Measurements from ENCODE around the gene PHGDH.
A peak's percentile ranks its signal among the peaks of the same experiment; 100 is the strongest.

Gene PHGDH

DNA sequence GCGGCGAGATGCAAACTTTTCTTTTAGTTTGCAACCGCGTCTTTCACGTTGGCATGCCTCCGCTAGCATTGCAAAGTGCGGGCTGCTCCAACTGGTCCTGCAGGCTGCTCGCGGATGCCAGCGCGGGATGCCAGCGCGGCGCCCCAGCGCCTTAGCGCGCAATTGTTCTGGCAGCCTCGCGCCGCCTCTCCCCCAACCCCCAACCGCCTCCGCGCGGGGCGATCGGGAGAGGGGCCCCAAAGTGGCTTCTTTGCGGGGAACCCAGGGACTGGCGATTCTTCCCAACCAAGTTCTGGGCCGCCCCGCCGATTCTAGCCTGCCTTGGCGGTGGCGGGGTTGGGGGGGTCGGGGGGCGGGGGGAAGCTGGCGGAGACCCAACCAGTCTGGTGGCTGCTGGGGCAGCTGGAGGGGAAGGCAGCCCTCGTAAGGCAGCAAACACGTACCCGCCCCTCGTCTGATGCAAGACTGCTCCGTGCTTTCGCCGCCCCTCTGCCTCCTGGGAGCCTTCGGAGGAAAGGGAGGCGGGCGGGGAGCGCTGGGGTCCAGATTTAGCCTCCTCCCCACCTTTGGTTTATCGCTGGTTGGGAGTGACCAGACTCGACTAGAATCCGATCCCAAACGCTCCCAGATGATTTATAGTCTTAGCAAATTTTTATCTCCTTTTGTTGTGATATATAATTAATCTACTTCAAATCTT lies 756 bp downstream of the PHGDH start:
- H3K9me3 ChIP-seq (ENCODE audit: control insufficient read depth, insufficient read depth, low read length): no peaks in the 10 kb centered on the region; the same call in 1 of the 2 replicates
- H3K4me1 ChIP-seq (ENCODE audit: insufficient read depth, low read length): peaks cover 20% of the 10 kb centered on the region
- H3K36me3 ChIP-seq (ENCODE audit: insufficient read depth, low read length): no peaks in the 10 kb centered on the region
- H3K9ac ChIP-seq (ENCODE audit: low read depth, low read length): peak overlapping the region; percentile 100

DNA sequence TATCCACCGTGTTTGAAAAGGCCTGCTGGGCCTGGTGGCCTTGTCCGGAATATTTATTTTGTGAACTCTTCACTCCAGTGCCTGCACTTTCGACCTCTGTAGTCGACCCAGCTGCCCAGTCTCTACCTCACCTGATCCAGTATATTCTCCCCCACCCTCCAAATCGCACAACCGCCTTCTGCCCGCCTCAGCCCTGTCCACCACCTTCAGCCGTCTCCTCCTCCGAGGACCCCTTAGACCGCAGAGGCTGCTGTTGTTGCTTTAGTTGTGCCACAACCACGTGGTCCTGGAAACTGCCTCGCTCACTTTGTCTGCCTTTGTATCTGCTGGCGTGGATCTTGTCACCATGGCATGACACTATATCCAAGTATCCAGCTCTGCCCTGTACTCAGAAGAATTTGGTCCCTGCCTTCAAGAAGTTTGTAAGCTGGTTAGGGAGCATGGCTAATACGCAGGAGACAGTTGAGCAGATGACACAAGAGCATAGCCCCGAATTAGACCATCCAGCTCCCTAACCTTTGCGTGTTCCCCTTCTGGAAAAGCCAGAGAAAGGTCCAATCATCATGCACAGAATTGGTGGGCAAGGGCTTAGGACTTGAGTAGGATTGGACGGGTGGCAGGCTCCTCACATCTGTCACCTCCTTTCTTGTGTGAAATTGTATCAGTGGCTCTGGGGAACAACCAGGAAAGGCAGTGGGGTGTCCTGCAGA lies 1.5 kb downstream of the PHGDH start:
- peaks cover 20% of the 10 kb centered on the region for H3K4me1 ChIP-seq (ENCODE audit: insufficient read depth, low read length)
- H3K36me3 ChIP-seq (ENCODE audit: insufficient read depth, low read length): no peaks in the 10 kb centered on the region

DNA sequence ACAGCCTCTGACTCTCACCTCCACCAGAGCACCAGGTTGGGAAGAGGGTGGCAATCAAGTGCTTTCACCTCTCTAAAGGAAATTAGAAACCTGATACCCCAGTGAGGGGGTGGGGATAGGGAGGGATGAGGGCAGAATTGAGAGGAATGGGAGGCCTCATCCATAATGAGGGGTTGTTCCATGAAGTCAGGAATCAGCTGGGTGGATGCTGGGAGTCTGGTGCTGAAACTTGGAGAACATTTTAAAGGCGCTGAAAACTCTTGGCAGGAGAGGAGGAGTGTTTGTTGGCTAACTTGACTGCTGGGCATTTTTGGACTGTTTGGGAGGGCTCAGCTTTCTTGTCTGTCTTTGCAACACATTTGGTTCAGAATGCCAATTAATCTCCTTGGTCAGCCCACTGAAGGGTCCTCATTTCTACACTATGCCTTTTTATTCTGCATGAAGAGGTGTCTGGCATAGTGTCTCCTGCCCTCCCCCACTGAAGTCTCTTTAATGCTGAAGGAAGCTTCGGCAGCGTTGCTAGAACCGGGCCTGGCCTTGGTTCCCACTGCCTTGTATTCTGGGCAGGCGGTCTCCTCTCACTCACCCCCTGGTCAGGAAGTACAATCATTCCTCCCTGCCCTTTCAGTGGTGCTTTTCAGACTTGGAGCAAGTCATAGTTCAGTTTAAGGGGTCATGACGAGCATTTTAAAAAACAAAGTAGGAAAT lies 2.2 kb downstream of the PHGDH start:
- H3K9me3 ChIP-seq (ENCODE audit: control insufficient read depth, insufficient read depth, low read length): no peaks in the 10 kb centered on the region; the same call in 1 of the 2 replicates
- peak overlapping the region; percentile 87 for H3K9ac ChIP-seq (ENCODE audit: low read depth, low read length)
- H3K36me3 ChIP-seq (ENCODE audit: insufficient read depth, low read length): no peaks in the 10 kb centered on the region
- H3K4me1 ChIP-seq (ENCODE audit: insufficient read depth, low read length): peaks cover 20% of the 10 kb centered on the region

More for the DNA sequence above, 1.5 kb downstream of the PHGDH start:
- H3K9me3 ChIP-seq (ENCODE audit: control insufficient read depth, insufficient read depth, low read length): no peaks in the 10 kb centered on the region; the same call in 1 of the 2 replicates
- peak overlapping the region; percentile 87 for H3K9ac ChIP-seq (ENCODE audit: low read depth, low read length)

DNA sequence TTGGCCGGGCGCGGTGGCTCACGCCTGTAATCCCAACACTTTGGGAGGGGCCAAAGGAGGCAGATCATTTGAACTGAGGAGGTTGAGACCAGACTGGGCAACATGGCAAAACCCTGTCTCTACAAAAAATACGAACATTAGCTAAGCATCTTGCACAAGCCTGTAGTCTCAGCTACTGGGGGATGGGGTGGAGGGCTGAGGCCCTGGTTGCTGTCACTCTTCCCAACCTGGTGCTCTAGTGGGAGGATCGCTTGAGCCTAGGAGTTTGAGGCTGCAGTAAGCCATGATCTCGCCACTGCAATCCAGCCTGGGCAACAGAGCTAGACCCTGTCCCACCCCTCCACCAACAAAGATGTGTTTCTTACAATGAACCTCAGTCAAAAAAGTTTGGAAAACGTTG lies 2.8 kb downstream of the PHGDH start:
- Histone ChIP-seq H3K36me3 (ENCODE audit: insufficient read depth, low read length) (no peaks in the 10 kb centered on the region; the same call in 1 of the 2 replicates), H3K9me3 (ENCODE audit: control insufficient read depth, insufficient read depth, low read length) (no peaks in the 10 kb centered on the region; the same call in 1 of the 2 replicates), H3K4me1 (ENCODE audit: insufficient read depth, low read length) (peaks cover 20% of the 10 kb centered on the region), H3K9ac (ENCODE audit: low read depth, low read length) (peak overlapping the region; percentile 87; the same call in 1 of the 2 replicates)

DNA sequence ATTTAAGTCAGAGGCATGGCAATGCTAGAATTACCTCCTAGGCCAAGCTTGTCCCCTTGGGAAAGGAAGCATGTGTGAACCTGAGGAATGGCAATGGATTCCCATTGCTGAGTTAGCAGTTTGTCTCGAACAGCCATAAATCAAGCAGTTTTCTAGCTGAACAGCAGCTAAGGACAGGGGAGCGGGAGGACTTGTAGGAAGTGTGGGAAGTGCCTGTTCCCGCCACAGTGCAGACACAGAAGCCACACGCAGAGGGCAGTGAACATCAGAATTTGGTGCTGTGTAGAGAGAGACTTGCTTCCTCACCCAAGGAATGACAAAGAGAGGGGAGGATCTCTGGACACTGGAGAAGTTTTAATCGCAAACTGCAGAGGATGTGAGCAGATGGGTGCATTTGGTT lies 3.8 kb downstream of the PHGDH start:
- H3K4me1 ChIP-seq (ENCODE audit: insufficient read depth, low read length): peaks cover 20% of the 10 kb centered on the region
- H3K9ac ChIP-seq (ENCODE audit: low read depth, low read length): no peak overlapping the region
- H3K36me3 ChIP-seq (ENCODE audit: insufficient read depth, low read length): peaks cover 4% of the 10 kb centered on the region
- no peaks in the 10 kb centered on the region; the same call in 1 of the 2 replicates for H3K9me3 ChIP-seq (ENCODE audit: control insufficient read depth, insufficient read depth, low read length)

DNA sequence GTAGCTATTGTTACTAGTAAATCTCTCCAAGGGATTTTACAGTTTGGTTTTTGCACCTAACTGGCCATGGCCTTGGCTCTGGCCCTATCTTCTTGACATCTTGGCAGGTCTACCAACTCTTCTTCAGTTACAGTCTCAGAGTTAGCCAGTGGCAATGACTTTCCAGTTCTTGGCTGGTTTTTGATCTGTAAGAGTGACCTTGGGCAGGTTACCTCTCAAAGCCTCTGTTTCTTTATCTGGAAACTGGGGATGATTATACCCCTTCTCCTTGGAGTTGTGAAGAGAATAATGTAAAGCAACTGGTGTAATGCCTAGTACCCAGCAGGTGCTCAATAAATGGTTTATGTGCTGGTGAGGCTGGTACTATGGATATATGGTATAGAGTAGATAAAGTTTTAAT lies 6.7 kb downstream of the PHGDH start:
- Histone ChIP-seq H3K36me3 (ENCODE audit: insufficient read depth, low read length) (peaks cover 23% of the 10 kb centered on the region), H3K9me3 (ENCODE audit: control insufficient read depth, insufficient read depth, low read length) (no peaks in the 10 kb centered on the region), H3K4me1 (ENCODE audit: insufficient read depth, low read length) (peaks cover 20% of the 10 kb centered on the region), H3K9ac (ENCODE audit: low read depth, low read length) (no peak overlapping the region)

DNA sequence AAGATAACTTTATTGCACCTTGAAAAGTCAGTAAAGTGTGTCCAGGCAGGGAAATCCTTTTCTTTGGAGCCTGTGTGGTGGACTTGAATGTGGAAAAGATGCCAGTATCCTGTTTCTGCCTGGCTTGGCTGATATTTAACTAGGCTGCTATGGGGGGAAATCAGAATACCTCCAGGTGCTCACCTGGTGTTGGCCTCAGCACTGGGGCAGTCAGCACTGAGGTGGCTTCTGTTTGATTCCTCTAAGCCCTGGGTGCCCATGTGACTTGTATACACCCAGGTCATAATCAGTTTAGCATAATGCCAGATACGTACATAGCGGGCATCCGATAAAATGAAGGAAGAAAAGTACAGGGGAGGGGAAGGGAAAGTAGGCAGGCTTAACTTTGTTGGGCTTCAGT lies 7.2 kb downstream of the PHGDH start:
- H3K9ac ChIP-seq (ENCODE audit: low read depth, low read length): no peak overlapping the region
- peaks cover 28% of the 10 kb centered on the region for H3K36me3 ChIP-seq (ENCODE audit: insufficient read depth, low read length)
- H3K9me3 ChIP-seq (ENCODE audit: control insufficient read depth, insufficient read depth, low read length): no peaks in the 10 kb centered on the region
- H3K4me1 ChIP-seq (ENCODE audit: insufficient read depth, low read length): peaks cover 18% of the 10 kb centered on the region

DNA sequence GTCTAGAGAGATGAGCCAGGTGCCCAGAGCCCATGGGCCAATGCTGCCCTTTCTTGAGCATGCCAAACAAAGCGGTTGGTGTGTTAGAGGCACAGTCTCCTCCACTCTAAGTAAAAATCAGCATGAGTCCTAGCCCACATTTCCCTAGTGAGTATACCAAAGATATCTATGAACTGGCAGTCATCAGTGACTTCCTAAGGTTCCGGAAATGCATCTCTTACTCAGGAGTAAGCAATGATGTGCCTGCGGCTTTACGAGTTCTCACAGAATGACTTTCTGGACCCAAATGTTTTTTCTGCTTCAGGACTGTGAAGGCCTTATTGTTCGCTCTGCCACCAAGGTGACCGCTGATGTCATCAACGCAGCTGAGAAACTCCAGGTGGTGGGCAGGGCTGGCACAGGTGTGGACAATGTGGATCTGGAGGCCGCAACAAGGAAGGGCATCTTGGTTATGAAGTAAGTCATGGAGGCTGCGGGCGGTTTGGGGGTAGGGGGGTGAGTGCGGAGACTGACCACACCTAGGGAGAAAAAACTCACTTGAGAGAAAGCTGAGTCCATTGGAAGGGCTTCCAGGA lies 9.2 kb downstream of the PHGDH start:
- Histone ChIP-seq H3K4me1 (ENCODE audit: insufficient read depth, low read length) (no peaks in the 10 kb centered on the region), H3K9ac (ENCODE audit: low read depth, low read length) (no peak overlapping the region), H3K9me3 (ENCODE audit: control insufficient read depth, insufficient read depth, low read length) (no peaks in the 10 kb centered on the region), H3K36me3 (ENCODE audit: insufficient read depth, low read length) (peaks cover 46% of the 10 kb centered on the region)

DNA sequence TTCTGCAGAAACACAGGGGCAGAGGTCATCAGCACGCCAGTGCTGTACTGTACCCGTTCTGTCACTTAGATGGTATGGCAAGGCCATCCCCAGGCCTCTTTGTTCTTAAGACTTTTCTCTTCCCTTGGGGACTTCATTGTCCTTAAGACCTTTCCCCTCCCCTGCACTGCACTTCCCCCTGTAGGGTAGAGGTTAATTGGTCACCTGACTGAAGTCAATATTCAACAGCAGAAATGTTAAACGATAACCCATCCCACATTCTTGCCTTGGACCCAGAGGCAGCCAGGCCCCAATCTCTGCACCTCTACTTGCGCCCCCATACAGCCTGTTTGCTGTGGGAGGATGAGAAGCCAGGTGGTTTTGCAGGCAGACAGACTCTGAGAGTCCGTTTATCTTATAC lies 10.2 kb downstream of the PHGDH start:
- Histone ChIP-seq H3K4me1 (ENCODE audit: insufficient read depth, low read length) (no peaks in the 10 kb centered on the region), H3K9me3 (ENCODE audit: control insufficient read depth, insufficient read depth, low read length) (no peaks in the 10 kb centered on the region), H3K36me3 (ENCODE audit: insufficient read depth, low read length) (peaks cover 54% of the 10 kb centered on the region), H3K9ac (ENCODE audit: low read depth, low read length) (no peak overlapping the region)

DNA sequence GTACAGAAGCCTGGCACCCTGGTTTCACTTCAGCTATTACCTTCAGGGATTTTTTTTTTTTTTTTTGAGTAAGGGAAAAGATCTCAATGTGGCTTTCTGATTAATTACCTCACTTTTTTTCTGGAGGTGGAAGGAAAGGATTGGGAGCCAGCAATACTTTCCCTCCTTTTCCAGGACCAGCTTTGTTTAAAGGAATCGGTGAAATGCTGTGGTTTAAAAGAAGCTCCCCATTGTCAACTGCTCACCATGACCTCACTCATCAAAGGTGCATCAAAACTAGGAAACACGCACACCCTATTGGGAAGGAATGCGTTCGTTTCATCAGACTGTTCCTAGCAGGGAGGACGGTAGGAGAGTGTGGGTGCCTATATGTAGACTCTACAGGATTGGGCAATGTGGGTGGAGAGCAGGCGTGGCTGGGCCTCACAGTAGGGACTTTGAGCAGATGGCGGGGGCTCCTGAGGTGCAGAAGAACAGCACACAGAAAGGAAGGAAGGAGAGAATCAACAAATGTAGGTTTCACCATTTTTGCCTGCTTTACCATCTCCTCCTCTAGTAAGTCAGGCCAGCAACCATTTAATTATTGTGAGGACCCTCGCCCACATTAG lies 13.0 kb downstream of the PHGDH start:
- H3K36me3 ChIP-seq (ENCODE audit: insufficient read depth, low read length): peaks cover 69% of the 10 kb centered on the region
- H3K4me1 ChIP-seq (ENCODE audit: insufficient read depth, low read length): no peaks in the 10 kb centered on the region
- H3K9me3 ChIP-seq (ENCODE audit: control insufficient read depth, insufficient read depth, low read length): no peaks in the 10 kb centered on the region; the same call in 1 of the 2 replicates
- no peak overlapping the region for H3K9ac ChIP-seq (ENCODE audit: low read depth, low read length)

DNA sequence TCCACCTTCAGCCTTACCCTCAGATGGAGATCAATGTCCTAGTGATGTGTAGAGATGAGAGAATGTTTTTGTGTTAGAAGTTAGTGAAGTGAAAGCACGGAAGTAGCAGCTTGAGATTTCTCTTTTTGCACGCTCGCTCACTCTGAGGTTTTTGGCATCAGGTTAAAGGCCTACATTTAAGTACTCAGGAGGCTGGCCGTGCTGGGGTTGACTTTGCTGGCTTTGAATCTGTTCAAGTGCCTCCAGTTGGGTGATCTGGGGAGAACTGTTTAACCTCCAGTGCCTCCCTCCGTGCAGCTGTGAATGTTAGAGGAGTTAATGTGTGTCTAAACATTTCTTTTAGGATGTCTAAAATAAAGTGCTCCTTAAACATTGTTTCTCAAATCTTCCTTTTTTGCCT lies 13.9 kb downstream of the PHGDH start:
- Histone ChIP-seq H3K9ac (ENCODE audit: low read depth, low read length) (no peak overlapping the region), H3K36me3 (ENCODE audit: insufficient read depth, low read length) (peaks cover 71% of the 10 kb centered on the region)

DNA sequence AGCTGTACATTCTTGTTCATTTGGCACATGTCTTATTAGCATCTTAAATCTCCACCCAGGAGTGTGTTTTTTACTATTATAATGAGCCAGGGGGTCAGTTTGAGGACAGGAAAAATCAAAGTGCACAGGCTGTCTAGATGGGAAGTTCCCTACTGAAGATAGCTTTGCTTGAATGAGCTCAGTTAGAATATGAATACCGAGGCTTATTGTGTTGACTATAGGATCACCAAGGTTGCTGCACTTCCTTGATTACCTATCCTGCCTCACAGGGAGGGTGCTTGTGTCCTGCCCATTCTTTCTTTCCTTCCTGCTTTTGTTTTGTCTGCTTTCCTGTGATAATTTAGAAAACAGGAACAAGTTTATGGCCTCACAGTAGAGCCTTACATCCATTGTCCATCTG lies 16.3 kb downstream of the PHGDH start:
- no peak overlapping the region for H3K9ac ChIP-seq (ENCODE audit: low read depth, low read length)
- no peaks in the 10 kb centered on the region; the same call in 1 of the 2 replicates for H3K9me3 ChIP-seq (ENCODE audit: control insufficient read depth, insufficient read depth, low read length)
- H3K36me3 ChIP-seq (ENCODE audit: insufficient read depth, low read length): peaks cover 79% of the 10 kb centered on the region
- H3K4me1 ChIP-seq (ENCODE audit: insufficient read depth, low read length): no peaks in the 10 kb centered on the region

More for the DNA sequence above, 13.9 kb downstream of the PHGDH start:
- Histone ChIP-seq H3K4me1 (ENCODE audit: insufficient read depth, low read length) (no peaks in the 10 kb centered on the region), H3K9me3 (ENCODE audit: control insufficient read depth, insufficient read depth, low read length) (no peaks in the 10 kb centered on the region; the same call in 1 of the 2 replicates)

DNA sequence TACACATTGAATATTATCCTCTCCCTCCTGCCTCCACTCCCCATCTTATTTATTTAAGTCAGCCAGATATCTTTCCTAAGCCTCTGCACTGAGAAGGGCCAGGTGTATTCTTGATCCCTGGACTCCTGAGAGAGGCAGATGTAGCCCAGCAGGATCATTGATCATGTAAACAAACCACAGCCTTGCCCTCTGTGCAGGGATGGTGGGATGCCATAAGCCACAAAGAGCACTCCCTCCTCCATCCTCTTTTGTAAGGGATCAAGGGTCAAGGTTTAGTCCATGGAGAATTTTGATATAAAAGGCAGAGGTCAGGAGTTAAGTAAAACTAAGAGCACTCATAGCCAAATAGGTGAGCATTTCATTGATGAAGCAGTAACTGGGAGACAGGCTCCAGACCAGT lies 17.3 kb downstream of the PHGDH start:
- Histone ChIP-seq H3K36me3 (ENCODE audit: insufficient read depth, low read length) (peaks cover 76% of the 10 kb centered on the region), H3K9ac (ENCODE audit: low read depth, low read length) (no peak overlapping the region), H3K4me1 (ENCODE audit: insufficient read depth, low read length) (no peaks in the 10 kb centered on the region), H3K9me3 (ENCODE audit: control insufficient read depth, insufficient read depth, low read length) (no peaks in the 10 kb centered on the region; the same call in 1 of the 2 replicates)

DNA sequence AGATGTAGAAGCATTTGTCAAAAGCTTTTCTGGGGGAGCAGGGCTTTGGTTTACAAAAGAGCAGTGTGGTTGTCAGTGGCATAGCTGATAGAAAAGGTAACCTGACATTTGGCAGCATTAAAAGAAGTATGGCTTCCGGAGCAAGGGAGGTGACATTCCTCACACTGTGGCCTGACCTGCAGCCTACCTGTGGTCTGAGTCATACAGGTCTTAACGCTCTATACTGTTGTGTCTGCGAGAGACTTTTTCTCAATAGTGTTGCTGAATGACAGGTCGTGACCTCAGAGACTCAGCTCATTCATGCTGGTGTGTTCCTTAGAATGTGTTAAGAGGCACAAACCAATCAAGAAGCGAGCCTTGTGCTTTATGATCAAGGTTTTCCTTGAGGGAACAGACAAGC lies 19.3 kb downstream of the PHGDH start:
- Histone ChIP-seq H3K4me1 (ENCODE audit: insufficient read depth, low read length) (no peaks in the 10 kb centered on the region), H3K36me3 (ENCODE audit: insufficient read depth, low read length) (peaks cover 73% of the 10 kb centered on the region), H3K9ac (ENCODE audit: low read depth, low read length) (no peak overlapping the region), H3K9me3 (ENCODE audit: control insufficient read depth, insufficient read depth, low read length) (no peaks in the 10 kb centered on the region; the same call in 1 of the 2 replicates)
